HEK293 (cell line): ENCODE measurements around the gene CAMK2G.
"Not testable (repeated sequence)": the region's sequence is repeated elsewhere in the genome, so short reads cannot be mapped to it uniquely, and the experiment has no call there.

Source experiments
- ZNF239 ChIP-seq: fragments of 450-650 bp; formaldehyde crosslinking; IDR thresholded peaks from 2 replicates; pipeline ENCODE4 v1.5.1; 2016; ENCODE audit warnings: missing biosample characterization, missing genetic modification characterization
- TF ChIP-seq, protein P1 (sequence below): fragments of 450-650 bp; formaldehyde crosslinking; IDR thresholded peaks from 2 replicates; pipeline ENCODE4 v1.5.1; 2016; ENCODE audit warnings: missing biosample characterization, missing genetic modification characterization
- TF ChIP-seq, protein P2 (sequence below): fragments of 450-650 bp; formaldehyde crosslinking; IDR thresholded peaks from 2 replicates; pipeline ENCODE4 v1.5.1; 2016; ENCODE audit warnings: missing biosample characterization, missing genetic modification characterization, low read depth
- TF ChIP-seq, protein P3 (sequence below): fragments of 450-650 bp; formaldehyde crosslinking; IDR thresholded peaks from 2 replicates; pipeline ENCODE4 v1.5.1; 2016; ENCODE audit warnings: missing biosample characterization, missing genetic modification characterization, borderline replicate concordance

DNA sequence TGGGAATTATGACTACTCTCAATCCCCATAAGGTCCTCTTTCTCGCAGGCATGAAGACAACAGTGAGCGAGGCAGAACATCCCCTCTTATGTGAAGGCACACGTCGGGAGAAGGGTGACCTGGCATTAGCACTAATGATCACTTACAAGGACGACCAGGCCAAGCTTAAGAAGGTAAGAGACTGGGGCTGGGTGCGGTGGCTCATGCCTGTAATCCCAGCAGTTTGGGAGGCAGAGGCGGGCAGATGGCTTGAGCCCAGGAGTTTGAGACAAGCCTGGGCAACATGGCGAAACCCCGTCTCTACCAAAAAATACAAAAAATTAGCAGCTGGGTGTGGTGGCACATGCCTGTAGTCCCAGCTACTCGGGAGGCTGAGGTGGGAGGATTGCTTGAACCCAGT, 78.9 kb downstream of the CAMK2G start:
- TF ChIP-seq, protein P1, sequence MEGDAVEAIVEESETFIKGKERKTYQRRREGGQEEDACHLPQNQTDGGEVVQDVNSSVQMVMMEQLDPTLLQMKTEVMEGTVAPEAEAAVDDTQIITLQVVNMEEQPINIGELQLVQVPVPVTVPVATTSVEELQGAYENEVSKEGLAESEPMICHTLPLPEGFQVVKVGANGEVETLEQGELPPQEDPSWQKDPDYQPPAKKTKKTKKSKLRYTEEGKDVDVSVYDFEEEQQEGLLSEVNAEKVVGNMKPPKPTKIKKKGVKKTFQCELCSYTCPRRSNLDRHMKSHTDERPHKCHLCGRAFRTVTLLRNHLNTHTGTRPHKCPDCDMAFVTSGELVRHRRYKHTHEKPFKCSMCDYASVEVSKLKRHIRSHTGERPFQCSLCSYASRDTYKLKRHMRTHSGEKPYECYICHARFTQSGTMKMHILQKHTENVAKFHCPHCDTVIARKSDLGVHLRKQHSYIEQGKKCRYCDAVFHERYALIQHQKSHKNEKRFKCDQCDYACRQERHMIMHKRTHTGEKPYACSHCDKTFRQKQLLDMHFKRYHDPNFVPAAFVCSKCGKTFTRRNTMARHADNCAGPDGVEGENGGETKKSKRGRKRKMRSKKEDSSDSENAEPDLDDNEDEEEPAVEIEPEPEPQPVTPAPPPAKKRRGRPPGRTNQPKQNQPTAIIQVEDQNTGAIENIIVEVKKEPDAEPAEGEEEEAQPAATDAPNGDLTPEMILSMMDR: not testable (repeated sequence)
- TF ChIP-seq, protein P2, sequence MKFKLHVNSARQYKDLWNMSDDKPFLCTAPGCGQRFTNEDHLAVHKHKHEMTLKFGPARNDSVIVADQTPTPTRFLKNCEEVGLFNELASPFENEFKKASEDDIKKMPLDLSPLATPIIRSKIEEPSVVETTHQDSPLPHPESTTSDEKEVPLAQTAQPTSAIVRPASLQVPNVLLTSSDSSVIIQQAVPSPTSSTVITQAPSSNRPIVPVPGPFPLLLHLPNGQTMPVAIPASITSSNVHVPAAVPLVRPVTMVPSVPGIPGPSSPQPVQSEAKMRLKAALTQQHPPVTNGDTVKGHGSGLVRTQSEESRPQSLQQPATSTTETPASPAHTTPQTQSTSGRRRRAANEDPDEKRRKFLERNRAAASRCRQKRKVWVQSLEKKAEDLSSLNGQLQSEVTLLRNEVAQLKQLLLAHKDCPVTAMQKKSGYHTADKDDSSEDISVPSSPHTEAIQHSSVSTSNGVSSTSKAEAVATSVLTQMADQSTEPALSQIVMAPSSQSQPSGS (tag by site-specific recombination): not testable (repeated sequence)
- TF ChIP-seq, protein P3, sequence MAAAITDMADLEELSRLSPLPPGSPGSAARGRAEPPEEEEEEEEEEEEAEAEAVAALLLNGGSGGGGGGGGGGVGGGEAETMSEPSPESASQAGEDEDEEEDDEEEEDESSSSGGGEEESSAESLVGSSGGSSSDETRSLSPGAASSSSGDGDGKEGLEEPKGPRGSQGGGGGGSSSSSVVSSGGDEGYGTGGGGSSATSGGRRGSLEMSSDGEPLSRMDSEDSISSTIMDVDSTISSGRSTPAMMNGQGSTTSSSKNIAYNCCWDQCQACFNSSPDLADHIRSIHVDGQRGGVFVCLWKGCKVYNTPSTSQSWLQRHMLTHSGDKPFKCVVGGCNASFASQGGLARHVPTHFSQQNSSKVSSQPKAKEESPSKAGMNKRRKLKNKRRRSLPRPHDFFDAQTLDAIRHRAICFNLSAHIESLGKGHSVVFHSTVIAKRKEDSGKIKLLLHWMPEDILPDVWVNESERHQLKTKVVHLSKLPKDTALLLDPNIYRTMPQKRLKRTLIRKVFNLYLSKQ (tag by site-specific recombination): not testable (repeated sequence)
- not testable (repeated sequence) for TF ChIP-seq ZNF239
